ENCODE results near the gene BRD3.

- TF ChIP-seq CTCF (IDR thresholded peaks at IDR 0.05; ENCODE audit: insufficient read depth, low read depth, low read length) (no peak), EZH2 (IDR thresholded peaks at IDR 0.05; ENCODE audit: insufficient read depth, low read length) (no peak)
Observed at GRCh38 chr9:133998915-133999595, 68.8 kb downstream of the BRD3 start.

Data from astrocyte (in vitro differentiated cells and primary cell).